Lung microvascular endothelial cell (primary cell): ENCODE data around the gene TMEM62. TPM values are rescaled to one million over a fixed set of nuclear protein-coding genes. Genes with fewer than 3 reads are reported as not detected.

Experiments used
- DNase-seq, 2 donors: peaks; one replicate each; pipeline versions ENCODE4 v3.0.0 to v3.0.0-alpha.2; 2010; ENCODE audit warnings: low read depth in 2 of 2
- total RNA-seq: library from RNA; depleted of rRNA; stranded (reverse); fragments of >200 nt; gene quantifications from 2 replicates; pipeline ENCODE4 v1.2.1, GENCODE V29; 2014

TMEM62 gene
- total RNA-seq, 1 donor from 2014 or later = 12.3 TPM

GRCh38 chr15:43226436-43227305 is 93.3 kb downstream of the TMEM62 start:
- no peak for DNase-seq

GRCh38 chr15:43229977-43230376 is 96.6 kb downstream of the TMEM62 start:
- DNase-seq = no peak

GRCh38 chr15:43230640-43231115 is 97.3 kb downstream of the TMEM62 start:
- no peak for DNase-seq

- no peak for DNase-seq
Observed at GRCh38 chr15:43232289-43232874, 99.0 kb downstream of the TMEM62 start.

Other genes with a start within 250 kb of the TMEM62 start
- 7.2 and 9.9 TPM in 2 replicates for gene TTBK2, start 212.8 kb upstream of the TMEM62 start, total RNA-seq
- 31.4 and 46.2 TPM in 2 replicates for gene UBR1, start 27.5 kb upstream of the TMEM62 start, total RNA-seq
- gene CCNDBP1, start 51.8 kb downstream of the TMEM62 start, total RNA-seq = 63.4 and 70.6 TPM in 2 replicates
- not detected in 2 replicates for gene EPB42, start 87.4 kb downstream of the TMEM62 start, total RNA-seq
- gene TGM5, start 133.3 kb downstream of the TMEM62 start, total RNA-seq = not detected in 2 replicates
- gene TGM7, start 168.7 kb downstream of the TMEM62 start, total RNA-seq = not detected in 2 replicates
- 2.8 and 4.6 TPM in 2 replicates for gene LCMT2, start 197.0 kb downstream of the TMEM62 start, total RNA-seq
- gene ZSCAN29, start 237.5 kb downstream of the TMEM62 start, total RNA-seq = 11.1 and 16.1 TPM in 2 replicates
- 6.5 and 8.5 TPM in 2 replicates for gene TUBGCP4, start 237.5 kb downstream of the TMEM62 start, total RNA-seq